HL-60 (cell line): ENCODE measurements around the gene HNRNPA3.
"Not testable (repeated sequence)": the region's sequence is repeated elsewhere in the genome, so short reads cannot be mapped to it uniquely, and the experiment has no call there.

Experiments used
- GABPA ChIP-seq: IDR thresholded peaks from 2 replicates; pipeline ENCODE4 v1.6.1; 2012; ENCODE audit warnings: low read depth
- POLR2AphosphoS5 ChIP-seq: IDR thresholded peaks from 2 replicates; pipeline ENCODE4 v1.6.1; 2012; ENCODE audit warnings: low read depth
- SPI1 ChIP-seq: IDR thresholded peaks from 2 replicates; pipeline ENCODE4 v1.6.1; 2012; ENCODE audit warnings: low read depth, mild to moderate bottlenecking, borderline replicate concordance
- TF ChIP-seq, protein P1 (sequence below): IDR thresholded peaks from one replicate; pipeline ENCODE4 v1.5.1; 2011; ENCODE audit warnings: low read length, control low read depth, inconsistent platforms; ENCODE audit not compliant: insufficient read depth
- TF ChIP-seq, protein P2 (sequence below): IDR thresholded peaks from 2 replicates; pipeline ENCODE4 v1.6.1; 2012; ENCODE audit warnings: low read depth; ENCODE audit not compliant: insufficient replicate concordance

DNA sequence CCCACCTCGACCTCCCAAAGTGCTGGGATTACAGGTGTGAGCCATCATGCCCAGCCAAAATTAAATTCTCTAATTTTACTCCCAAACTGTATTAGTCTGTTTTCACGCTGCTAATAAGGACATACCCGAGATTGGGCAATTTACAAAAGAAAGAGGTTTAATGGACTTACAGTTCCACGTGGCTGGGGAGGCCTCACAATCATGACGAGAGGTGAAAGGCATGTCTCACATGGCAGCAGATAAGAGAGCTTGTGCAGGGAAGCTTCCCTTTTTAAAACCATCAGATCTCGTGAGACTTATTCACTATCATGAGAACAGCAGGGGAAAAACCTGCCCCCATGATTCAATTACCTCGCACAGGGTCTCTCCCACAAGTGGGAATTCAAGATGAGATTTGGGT, 26.6 kb upstream of the HNRNPA3 start:
- TF ChIP-seq, protein P1, sequence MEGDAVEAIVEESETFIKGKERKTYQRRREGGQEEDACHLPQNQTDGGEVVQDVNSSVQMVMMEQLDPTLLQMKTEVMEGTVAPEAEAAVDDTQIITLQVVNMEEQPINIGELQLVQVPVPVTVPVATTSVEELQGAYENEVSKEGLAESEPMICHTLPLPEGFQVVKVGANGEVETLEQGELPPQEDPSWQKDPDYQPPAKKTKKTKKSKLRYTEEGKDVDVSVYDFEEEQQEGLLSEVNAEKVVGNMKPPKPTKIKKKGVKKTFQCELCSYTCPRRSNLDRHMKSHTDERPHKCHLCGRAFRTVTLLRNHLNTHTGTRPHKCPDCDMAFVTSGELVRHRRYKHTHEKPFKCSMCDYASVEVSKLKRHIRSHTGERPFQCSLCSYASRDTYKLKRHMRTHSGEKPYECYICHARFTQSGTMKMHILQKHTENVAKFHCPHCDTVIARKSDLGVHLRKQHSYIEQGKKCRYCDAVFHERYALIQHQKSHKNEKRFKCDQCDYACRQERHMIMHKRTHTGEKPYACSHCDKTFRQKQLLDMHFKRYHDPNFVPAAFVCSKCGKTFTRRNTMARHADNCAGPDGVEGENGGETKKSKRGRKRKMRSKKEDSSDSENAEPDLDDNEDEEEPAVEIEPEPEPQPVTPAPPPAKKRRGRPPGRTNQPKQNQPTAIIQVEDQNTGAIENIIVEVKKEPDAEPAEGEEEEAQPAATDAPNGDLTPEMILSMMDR: not testable (repeated sequence)
- not testable (repeated sequence) for TF ChIP-seq GABPA, POLR2AphosphoS5, SPI1
- TF ChIP-seq, protein P2, sequence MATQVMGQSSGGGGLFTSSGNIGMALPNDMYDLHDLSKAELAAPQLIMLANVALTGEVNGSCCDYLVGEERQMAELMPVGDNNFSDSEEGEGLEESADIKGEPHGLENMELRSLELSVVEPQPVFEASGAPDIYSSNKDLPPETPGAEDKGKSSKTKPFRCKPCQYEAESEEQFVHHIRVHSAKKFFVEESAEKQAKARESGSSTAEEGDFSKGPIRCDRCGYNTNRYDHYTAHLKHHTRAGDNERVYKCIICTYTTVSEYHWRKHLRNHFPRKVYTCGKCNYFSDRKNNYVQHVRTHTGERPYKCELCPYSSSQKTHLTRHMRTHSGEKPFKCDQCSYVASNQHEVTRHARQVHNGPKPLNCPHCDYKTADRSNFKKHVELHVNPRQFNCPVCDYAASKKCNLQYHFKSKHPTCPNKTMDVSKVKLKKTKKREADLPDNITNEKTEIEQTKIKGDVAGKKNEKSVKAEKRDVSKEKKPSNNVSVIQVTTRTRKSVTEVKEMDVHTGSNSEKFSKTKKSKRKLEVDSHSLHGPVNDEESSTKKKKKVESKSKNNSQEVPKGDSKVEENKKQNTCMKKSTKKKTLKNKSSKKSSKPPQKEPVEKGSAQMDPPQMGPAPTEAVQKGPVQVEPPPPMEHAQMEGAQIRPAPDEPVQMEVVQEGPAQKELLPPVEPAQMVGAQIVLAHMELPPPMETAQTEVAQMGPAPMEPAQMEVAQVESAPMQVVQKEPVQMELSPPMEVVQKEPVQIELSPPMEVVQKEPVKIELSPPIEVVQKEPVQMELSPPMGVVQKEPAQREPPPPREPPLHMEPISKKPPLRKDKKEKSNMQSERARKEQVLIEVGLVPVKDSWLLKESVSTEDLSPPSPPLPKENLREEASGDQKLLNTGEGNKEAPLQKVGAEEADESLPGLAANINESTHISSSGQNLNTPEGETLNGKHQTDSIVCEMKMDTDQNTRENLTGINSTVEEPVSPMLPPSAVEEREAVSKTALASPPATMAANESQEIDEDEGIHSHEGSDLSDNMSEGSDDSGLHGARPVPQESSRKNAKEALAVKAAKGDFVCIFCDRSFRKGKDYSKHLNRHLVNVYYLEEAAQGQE: not testable (repeated sequence)
